ENCODE measurements around the gene MICAL3.

GRCh38 chr22:17780116-17780740 lies 244.1 kb downstream of the MICAL3 start:
- TF ChIP-seq CTCF (IDR thresholded peaks at IDR 0.05; ENCODE audit: low read length), result no peak
- no peak for TF ChIP-seq EZH2 (optimal IDR thresholded peaks at IDR 0.05; ENCODE audit: low read depth, low read length)

All from MM.1S (cell line).